Inferior parietal cortex (tissue), 1 donor: ENCODE measurements around the gene TJP1.
"Not testable (repeated sequence)": the region's sequence is repeated elsewhere in the genome, so short reads cannot be mapped to it uniquely, and the experiment has no call there.

Source experiments
- DNase-seq: peaks from one replicate; pipeline ENCODE4 v3.0.0-alpha.2; 2016; ENCODE audit errors: extremely low spot score

The TJP1 gene

GRCh38 chr15:29700296-29700695, 122.0 kb downstream of the TJP1 start:
- DNase-seq: no peak

- no peak for DNase-seq
These were observed 122.5 kb downstream of the TJP1 start for GRCh38 chr15:29699791-29700190.

GRCh38 chr15:29698030-29698701, 124.1 kb downstream of the TJP1 start:
- DNase-seq: no peak

GRCh38 chr15:29696950-29697738, 125.1 kb downstream of the TJP1 start:
- no peak for DNase-seq

- not testable (repeated sequence) for DNase-seq
These were observed 125.8 kb downstream of the TJP1 start for GRCh38 chr15:29696506-29696905.

- DNase-seq: no peak
These were observed 126.6 kb downstream of the TJP1 start for GRCh38 chr15:29695489-29696167.

- DNase-seq: no peak
These were observed 129.0 kb downstream of the TJP1 start for GRCh38 chr15:29693225-29693624.

GRCh38 chr15:29692527-29692926, 129.7 kb downstream of the TJP1 start:
- DNase-seq: no peak

GRCh38 chr15:29690765-29691475, 131.3 kb downstream of the TJP1 start:
- no peak for DNase-seq

GRCh38 chr15:29689287-29689986, 132.8 kb downstream of the TJP1 start:
- no peak for DNase-seq

GRCh38 chr15:29688506-29689286, 133.6 kb downstream of the TJP1 start:
- DNase-seq: no peak

- DNase-seq: no peak
These were observed 134.2 kb downstream of the TJP1 start for GRCh38 chr15:29687939-29688505.

- DNase-seq: no peak
These were observed 135.0 kb downstream of the TJP1 start for GRCh38 chr15:29687204-29687815.

GRCh38 chr15:29686445-29687203, 135.6 kb downstream of the TJP1 start:
- DNase-seq: no peak

- DNase-seq: no peak
These were observed 136.2 kb downstream of the TJP1 start for GRCh38 chr15:29686079-29686425.

GRCh38 chr15:29685156-29686078, 136.9 kb downstream of the TJP1 start:
- DNase-seq: peak; percentile 33

GRCh38 chr15:29682781-29683180, 139.5 kb downstream of the TJP1 start:
- DNase-seq: no peak

GRCh38 chr15:29682361-29682760, 139.9 kb downstream of the TJP1 start:
- DNase-seq: no peak
